Measurements from ENCODE around the gene LRRC4C.
"Not testable (repeated sequence)": the region's sequence is repeated elsewhere in the genome, so short reads cannot be mapped to it uniquely, and the experiment has no call there.

Gene LRRC4C

GRCh38 chr11:41003339-41004282 lies 455.8 kb downstream of the LRRC4C start:
- no peak for DNase-seq

DNA sequence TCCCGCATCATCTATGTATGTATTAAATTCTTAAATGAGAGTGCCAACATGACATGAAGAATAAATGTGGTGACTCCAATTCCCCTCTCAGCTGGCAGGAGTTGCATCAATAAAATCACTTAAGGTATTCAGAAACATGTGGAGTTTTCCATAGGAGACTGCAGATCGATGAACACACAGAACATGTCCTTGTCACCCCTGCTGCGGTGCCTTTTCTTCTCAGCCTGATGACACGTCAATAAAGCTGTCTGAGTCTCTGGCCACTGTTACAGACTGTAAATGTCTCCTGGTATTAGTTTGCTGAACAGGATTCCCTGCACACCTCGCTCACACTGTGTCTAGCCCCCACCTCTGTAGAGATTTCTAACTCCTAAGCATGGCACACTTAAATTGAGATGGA lies 460.5 kb downstream of the LRRC4C start:
- DNase-seq = no peak

DNA sequence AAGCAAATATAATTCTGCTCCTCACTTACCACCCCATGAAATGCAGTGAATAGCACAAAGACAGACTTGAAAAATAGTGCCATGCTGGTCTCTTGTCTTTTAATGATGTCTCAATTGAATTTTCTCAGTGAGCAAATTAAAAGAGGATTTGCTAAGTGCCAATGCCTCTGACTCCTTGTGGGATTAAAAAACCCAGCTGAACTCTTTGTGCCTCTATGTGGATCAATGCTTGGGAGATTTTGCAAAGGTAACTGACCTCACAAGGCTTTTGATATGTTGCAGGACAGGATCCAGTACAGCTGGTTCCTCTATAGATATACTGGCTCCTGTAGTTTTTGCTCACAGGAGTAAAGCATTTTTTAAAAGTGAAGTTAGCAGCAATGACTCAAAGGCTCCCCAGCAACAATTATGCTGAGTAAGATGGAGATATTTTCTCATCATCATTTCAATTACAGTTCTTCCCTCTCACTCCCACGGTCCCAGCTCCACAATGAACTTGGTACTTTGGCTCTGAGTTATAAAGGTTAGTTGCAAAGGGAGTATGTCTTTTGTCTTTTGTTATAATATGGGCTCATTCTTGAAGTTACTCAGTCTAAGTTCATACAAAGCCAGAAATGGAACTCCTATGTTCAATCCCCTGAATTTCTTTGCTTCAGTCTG lies 471.5 kb downstream of the LRRC4C start:
- DNase-seq = no peak

- DNase-seq = no peak
Measured at GRCh38 chr11:40986320-40986719, 473.1 kb downstream of the LRRC4C start.

DNA sequence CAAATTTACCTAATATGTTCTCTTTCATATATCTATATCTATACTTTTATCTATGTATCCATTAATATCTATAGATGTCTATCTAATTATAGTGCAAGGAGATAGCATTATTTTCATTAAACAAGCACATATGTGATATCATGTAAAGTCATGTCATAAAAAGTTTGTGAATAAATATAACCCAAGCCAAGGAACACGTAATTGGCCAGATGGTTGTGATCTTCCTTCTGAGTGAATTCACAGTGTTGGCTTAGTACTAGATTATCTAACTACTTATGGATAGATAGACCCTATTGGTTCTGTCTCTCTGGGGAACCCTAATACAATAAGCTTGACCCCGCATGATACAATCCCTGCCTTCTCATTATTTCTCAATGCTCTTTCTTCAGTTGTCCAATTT lies 484.4 kb downstream of the LRRC4C start:
- DNase-seq = no peak

GRCh38 chr11:40974186-40974795 lies 485.2 kb downstream of the LRRC4C start:
- no peak for DNase-seq

DNA sequence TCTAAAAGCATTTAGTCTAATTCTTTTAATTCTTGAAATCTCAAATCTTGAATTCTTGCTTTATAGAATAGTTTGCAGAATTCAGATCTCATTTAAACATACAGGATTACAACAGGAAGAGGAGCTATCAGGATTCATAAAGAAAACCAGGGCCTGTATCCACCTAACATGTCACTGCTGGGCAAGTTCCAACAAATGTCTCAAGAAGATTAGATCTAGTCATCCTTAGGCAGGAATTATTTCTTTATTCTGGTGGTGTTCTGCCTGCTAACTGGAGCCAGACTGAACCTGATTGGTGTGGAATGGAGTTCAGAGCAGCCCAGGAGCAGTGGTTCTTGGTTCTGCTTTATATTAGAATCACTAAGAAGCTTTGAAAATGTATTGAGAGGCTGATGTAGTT lies 500.7 kb downstream of the LRRC4C start:
- DNase-seq = no peak

GRCh38 chr11:40952479-40952878 lies 507.0 kb downstream of the LRRC4C start:
- no peak for DNase-seq

GRCh38 chr11:40938002-40938401 lies 521.5 kb downstream of the LRRC4C start:
- no peak for DNase-seq

DNA sequence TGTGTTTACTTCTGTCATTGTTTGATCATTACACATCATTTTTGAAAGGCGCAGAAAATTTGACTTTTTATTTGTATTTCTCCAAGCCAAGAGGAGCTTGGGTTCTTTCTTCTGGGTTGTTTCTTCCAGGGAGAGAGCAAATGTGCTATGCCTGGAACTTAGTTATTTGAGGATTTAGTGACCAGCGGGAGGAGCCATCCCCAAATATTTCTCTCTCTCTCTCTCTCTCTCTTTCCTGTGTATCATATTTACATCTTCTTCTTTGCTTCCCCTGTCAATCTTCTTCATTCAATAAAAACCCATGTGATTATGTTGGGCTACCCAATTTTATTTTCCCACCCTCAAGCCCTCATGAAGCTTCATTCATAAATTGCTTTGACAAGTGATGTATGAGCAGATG lies 534.5 kb downstream of the LRRC4C start:
- DNase-seq = peak; percentile 0

- no peak for DNase-seq
Measured at GRCh38 chr11:40921246-40921645, 538.2 kb downstream of the LRRC4C start.

- DNase-seq = not testable (repeated sequence)
Measured at GRCh38 chr11:40910774-40911173, 548.7 kb downstream of the LRRC4C start.

DNA sequence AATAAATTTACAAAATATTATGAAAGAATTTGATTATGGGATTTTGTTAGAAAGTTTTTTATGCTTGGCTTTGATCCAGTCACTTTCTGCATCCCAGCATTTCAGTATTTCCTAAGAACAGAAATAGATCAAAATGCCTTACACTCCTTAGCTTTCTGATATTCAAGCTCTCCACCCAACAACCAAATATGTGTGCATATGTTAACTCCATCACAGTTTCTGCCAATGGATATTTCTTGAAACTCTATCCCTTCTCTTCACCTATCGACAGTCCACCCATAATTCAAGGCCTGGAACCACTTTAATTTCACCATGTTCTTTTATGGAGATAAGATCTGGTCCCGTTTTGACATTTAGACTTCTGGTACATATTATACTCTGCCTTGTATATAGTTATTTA lies 565.0 kb downstream of the LRRC4C start:
- DNase-seq = no peak

GRCh38 chr11:40885250-40885954 lies 574.0 kb downstream of the LRRC4C start:
- peak; percentile 6 for DNase-seq

DNA sequence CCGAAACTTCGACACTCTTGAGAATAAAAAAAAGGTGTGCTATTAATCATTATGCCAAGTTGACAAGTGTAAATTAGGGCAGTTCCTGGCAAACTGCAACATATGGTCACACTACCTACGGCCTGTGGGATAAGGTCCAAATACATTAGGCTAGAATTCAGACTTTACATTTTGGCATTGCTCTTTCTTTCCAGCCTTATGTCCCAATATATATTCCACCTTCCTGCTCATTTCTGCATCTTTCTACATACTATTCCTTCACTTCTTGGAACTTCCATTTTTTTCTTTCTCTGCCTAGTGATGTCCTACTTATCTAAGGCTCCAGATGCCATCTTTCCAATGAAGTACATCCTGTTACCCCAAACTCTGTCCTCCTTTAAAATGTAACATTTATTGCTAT lies 577.2 kb downstream of the LRRC4C start:
- DNase-seq = no peak

- DNase-seq = no peak
Measured at GRCh38 chr11:40879911-40880310, 579.5 kb downstream of the LRRC4C start.

GRCh38 chr11:40877981-40878380 lies 581.5 kb downstream of the LRRC4C start:
- DNase-seq = no peak

- DNase-seq = no peak
Measured at GRCh38 chr11:40877256-40877655, 582.2 kb downstream of the LRRC4C start.

- DNase-seq = no peak
Measured at GRCh38 chr11:40867991-40868632, 591.3 kb downstream of the LRRC4C start.

DNA sequence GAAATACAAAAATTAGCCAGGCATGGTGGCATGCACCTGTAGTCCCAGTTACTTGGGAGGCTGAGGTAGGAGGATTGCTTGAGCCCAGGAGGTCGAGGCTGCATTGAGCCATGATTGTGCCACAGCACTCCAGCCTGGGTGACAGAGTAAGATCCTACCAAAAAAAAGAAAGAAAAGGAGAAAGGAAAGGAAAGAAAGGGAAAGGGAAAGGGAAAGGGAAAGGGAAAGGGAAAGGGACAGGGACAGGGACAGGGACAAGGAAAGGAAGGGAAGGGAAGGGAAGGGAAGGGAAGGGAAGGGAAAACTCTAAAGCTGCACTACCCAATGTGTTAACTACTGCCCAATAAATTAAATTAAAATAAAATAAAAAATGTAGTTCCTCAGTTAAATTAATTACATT lies 601.7 kb downstream of the LRRC4C start:
- DNase-seq = not testable (repeated sequence)

DNA sequence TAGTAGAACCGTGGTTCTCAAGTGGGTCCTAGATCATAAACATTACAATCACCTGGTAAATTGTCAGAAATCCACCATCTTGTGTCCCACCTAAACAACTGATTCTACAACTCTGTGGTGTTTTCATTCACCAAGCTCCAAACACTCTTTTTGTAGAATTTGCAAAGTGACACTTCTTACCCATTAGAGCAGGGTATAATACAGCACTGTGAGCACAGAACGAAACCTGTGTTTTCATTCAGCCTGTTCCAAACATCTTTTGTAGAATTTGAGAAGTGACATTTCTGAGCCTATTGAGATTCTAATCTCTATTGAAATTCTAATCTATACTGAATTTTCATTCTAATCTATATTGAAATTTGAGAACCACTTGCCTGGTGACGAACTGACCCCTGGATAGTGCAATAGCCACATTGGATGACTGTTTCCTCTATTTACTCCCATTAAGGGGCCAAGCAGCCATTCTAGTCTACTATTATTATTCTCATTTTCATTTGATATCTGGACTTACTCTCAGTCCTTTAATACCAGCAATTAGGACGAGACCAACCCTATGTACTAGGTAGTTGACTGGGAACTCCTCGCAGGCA lies 616.6 kb downstream of the LRRC4C start:
- no peak for DNase-seq

GRCh38 chr11:40841231-40841630 lies 618.2 kb downstream of the LRRC4C start:
- no peak for DNase-seq

Measured in NCI-H345 (cell line).